GM10266 (cell line): ENCODE measurements around the gene TICAM2.

Source experiments
- DNase-seq: peaks from one replicate; pipeline ENCODE4 v3.0.0; 2012; ENCODE audit errors: extremely low spot score
- CTCF ChIP-seq: IDR thresholded peaks from 2 replicates; pipeline ENCODE4 v1.5.1; 2012; ENCODE audit warnings: mild to moderate bottlenecking, low read depth; ENCODE audit not compliant: control insufficient read depth, insufficient read depth; ENCODE audit errors: missing control alignments

Gene TICAM2

GRCh38 chr5:115556276-115556675 is 46.0 kb downstream of the TICAM2 start:
- TF ChIP-seq CTCF = no peak
- no peak for DNase-seq

GRCh38 chr5:115555084-115555633 is 47.1 kb downstream of the TICAM2 start:
- no peak for DNase-seq
- TF ChIP-seq CTCF = no peak

- DNase-seq = no peak
- no peak for TF ChIP-seq CTCF
These were observed 49.2 kb downstream of the TICAM2 start for GRCh38 chr5:115553082-115553481.

- DNase-seq = no peak
- TF ChIP-seq CTCF = no peak
These were observed 50.9 kb downstream of the TICAM2 start for GRCh38 chr5:115551415-115551814.

- DNase-seq = peak; percentile 52
- TF ChIP-seq CTCF = peak; percentile 41
These were observed 53.1 kb downstream of the TICAM2 start for GRCh38 chr5:115549154-115549553.

GRCh38 chr5:115548683-115549082 is 53.6 kb downstream of the TICAM2 start:
- no peak for TF ChIP-seq CTCF
- no peak for DNase-seq

GRCh38 chr5:115545351-115545882 is 56.9 kb downstream of the TICAM2 start:
- no peak for TF ChIP-seq CTCF

More at GRCh38 chr5:115545351-115545882, 56.9 kb downstream of the TICAM2 start:
- no peak for DNase-seq
